GM21786 (cell line): Measurements from ENCODE around the gene MAGEL2.

ENCODE experiments used
- ATAC-seq: cut with Tn5 transposase; IDR thresholded peaks from one replicate; pipeline ENCODE4 v1.9.1; 2021; ENCODE audit not compliant: unreplicated experiment

The MAGEL2 gene

GRCh38 chr15:23647421-23648370 lies at the start of gene MAGEL2:
Gene MAGEL2 (minus strand): TSS chr15:23647867. CDS start chr15:23647742, 125 bp downstream.
- ATAC-seq = no peak

- ATAC-seq = no peak
Observed at GRCh38 chr15:23695282-23695681, 47.6 kb upstream of the MAGEL2 start.

GRCh38 chr15:23694592-23694991 lies 46.9 kb upstream of the MAGEL2 start:
- no peak for ATAC-seq

- no peak for ATAC-seq
Observed at GRCh38 chr15:23690450-23690852, 42.8 kb upstream of the MAGEL2 start.

GRCh38 chr15:23690015-23690414 lies 42.3 kb upstream of the MAGEL2 start:
- ATAC-seq = no peak

- no peak for ATAC-seq
Observed at GRCh38 chr15:23687143-23687470, 39.4 kb upstream of the MAGEL2 start, which contains the start of gene NDN. Gene NDN (minus strand): TSS chr15:23687305. CDS start chr15:23687217, 88 bp downstream.

- no peak for ATAC-seq
Observed at GRCh38 chr15:23686466-23687142, 38.9 kb upstream of the MAGEL2 start.

GRCh38 chr15:23671481-23671880 lies 23.8 kb upstream of the MAGEL2 start:
- ATAC-seq = no peak

- ATAC-seq = no peak
Observed at GRCh38 chr15:23670970-23671369, 23.3 kb upstream of the MAGEL2 start.

- no peak for ATAC-seq
Observed at GRCh38 chr15:23663232-23663631, 15.6 kb upstream of the MAGEL2 start.

- ATAC-seq = no peak
Observed at GRCh38 chr15:23648920-23649515, 1.4 kb upstream of the MAGEL2 start.

GRCh38 chr15:23647001-23647295 lies 719 bp downstream of the MAGEL2 start:
- ATAC-seq = no peak

- ATAC-seq = no peak
Observed at GRCh38 chr15:23646165-23647000, 1.3 kb downstream of the MAGEL2 start.

GRCh38 chr15:23645371-23646164 lies 2.1 kb downstream of the MAGEL2 start:
- no peak for ATAC-seq

GRCh38 chr15:23644829-23645228 lies 2.8 kb downstream of the MAGEL2 start:
- no peak for ATAC-seq

- no peak for ATAC-seq
Observed at GRCh38 chr15:23642413-23643044, 5.1 kb downstream of the MAGEL2 start.

GRCh38 chr15:23634181-23634580 lies 13.5 kb downstream of the MAGEL2 start:
- no peak for ATAC-seq

- no peak for ATAC-seq
Observed at GRCh38 chr15:23629234-23629805, 18.3 kb downstream of the MAGEL2 start.

GRCh38 chr15:23628612-23629233 lies 18.9 kb downstream of the MAGEL2 start:
- ATAC-seq = no peak
